Raji (cell line): ENCODE results near the gene SPINK7.

Source experiments
- POLR2A ChIP-seq: IDR thresholded peaks from 2 replicates; pipeline ENCODE4 v1.6.1; 2011; ENCODE audit warnings: low read depth, low read length, control low read depth; ENCODE audit not compliant: insufficient read depth

SPINK7 gene

GRCh38 chr5:148343603-148344487, 31.6 kb downstream of the SPINK7 start:
- no peak for TF ChIP-seq POLR2A

GRCh38 chr5:148347706-148348105, 35.5 kb downstream of the SPINK7 start:
- TF ChIP-seq POLR2A: no peak

- TF ChIP-seq POLR2A: no peak
Measured at GRCh38 chr5:148352696-148353095, 40.5 kb downstream of the SPINK7 start.

GRCh38 chr5:148353634-148354033, 41.4 kb downstream of the SPINK7 start:
- TF ChIP-seq POLR2A: no peak

GRCh38 chr5:148364343-148364742, 52.1 kb downstream of the SPINK7 start:
- no peak for TF ChIP-seq POLR2A
